GM21423 (cell line): Measurements from ENCODE around the gene TAX1BP3.
A peak's percentile ranks its signal among the peaks of the same experiment; 100 is the strongest.
"Not testable (repeated sequence)": the region's sequence is repeated elsewhere in the genome, so short reads cannot be mapped to it uniquely, and the experiment has no call there.

Source experiments
- ATAC-seq: cut with Tn5 transposase; IDR thresholded peaks from one replicate; pipeline ENCODE4 v1.9.1; 2021; ENCODE audit warnings: mild to moderate bottlenecking, moderate library complexity; ENCODE audit not compliant: unreplicated experiment

Gene TAX1BP3

GRCh38 chr17:3668279-3669084 is at the start of gene TAX1BP3, which contains the start of gene EMC6:
TSS of gene TAX1BP3 (minus strand) at chr17:3668578. CDS start at chr17:3668526, 52 bp downstream.
TSS of gene EMC6 (plus strand) at chr17:3668812. CDS start at chr17:3669147, 335 bp downstream.
- peak; percentile 89 for ATAC-seq

GRCh38 chr17:3715296-3715695 is 46.9 kb upstream of the TAX1BP3 start:
- no peak for ATAC-seq

GRCh38 chr17:3712811-3713463 is 44.6 kb upstream of the TAX1BP3 start:
- ATAC-seq = no peak

- peak; percentile 90 for ATAC-seq
Measured at GRCh38 chr17:3710951-3711383, 42.6 kb upstream of the TAX1BP3 start.

GRCh38 chr17:3708366-3708765 is 40.0 kb upstream of the TAX1BP3 start:
- no peak for ATAC-seq

- ATAC-seq = not testable (repeated sequence)
Measured at GRCh38 chr17:3705718-3705984, 37.3 kb upstream of the TAX1BP3 start.

GRCh38 chr17:3704931-3705717 is 36.7 kb upstream of the TAX1BP3 start:
- ATAC-seq = no peak

DNA sequence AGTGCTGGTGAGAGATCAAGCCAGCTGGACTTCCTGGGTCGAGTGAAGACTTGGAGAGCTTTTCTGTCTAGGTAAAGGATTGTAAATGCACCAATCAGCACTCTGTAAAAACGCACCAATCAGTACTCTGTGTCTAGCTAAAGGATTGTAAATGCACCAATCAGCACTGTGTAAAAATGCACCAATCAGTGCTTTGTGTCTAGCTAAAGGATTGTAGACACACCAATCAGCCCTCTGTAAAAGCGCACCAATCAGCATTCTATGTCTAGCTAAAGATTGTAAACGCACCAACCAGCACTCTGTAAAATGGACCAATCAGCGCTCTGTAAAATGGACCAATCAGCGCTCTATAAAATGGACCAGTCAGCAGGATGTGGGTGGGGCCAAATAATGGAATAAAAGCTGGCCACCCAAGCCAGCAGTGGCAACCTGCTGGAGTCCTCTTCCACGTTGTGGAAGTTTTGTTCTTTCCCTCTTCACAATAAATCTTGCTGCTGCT is 33.7 kb upstream of the TAX1BP3 start:
- ATAC-seq = not testable (repeated sequence)

- no peak for ATAC-seq
Measured at GRCh38 chr17:3699951-3700350, 31.6 kb upstream of the TAX1BP3 start.

DNA sequence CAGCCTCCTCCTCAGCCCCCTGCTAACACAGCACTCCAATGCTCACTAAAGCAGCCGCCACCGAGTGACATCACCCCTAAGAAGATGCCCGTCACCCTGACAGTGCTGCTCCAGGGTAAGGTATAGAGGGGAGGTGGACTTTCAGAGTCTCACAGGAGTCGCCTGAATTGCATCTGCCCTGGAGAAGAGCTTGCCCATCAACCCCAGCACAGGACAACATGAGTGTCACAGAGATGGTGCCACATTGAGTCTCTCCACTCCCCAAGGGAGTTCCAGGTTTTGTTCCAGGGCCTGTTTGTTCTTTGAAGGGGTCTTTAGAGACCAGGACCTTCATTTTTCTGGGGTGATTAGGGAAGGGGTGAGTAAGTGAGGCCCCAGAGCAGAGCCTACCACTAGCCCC is 29.8 kb upstream of the TAX1BP3 start:
- ATAC-seq = no peak

- ATAC-seq = no peak
Measured at GRCh38 chr17:3697103-3697476, 28.7 kb upstream of the TAX1BP3 start.

DNA sequence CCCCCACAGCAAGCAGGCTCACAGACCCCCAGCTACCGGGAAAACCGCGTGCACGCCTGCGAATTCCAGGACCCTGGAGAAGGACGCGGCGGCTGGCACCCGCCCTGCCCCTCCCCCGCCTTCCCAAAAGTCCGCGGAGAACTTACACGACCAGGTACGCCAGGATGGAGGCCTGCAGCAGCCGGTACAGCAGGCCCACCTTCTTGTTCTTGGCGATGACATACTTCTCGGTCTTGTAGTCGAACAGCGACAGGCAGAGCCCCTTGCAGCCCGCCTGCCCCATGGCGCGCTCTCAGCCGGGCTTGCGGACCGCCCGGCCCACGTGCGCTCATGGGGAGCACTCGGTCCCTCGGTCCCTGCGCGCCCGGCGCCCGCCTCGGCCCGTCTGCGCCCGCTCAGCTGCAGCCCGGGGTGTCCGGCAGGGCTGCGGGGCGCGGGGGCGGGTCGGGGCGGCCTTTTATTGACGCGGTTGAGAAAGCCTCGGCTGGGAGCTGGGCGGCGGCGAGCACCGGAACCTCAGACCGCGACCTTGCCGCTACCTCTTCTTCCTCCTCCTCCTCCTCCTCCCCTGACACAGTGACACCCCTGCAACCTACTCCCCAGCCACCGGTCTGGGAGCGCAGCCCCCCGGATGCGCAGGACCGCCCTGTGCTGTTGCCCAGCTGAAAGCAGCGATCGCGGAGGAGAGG is 27.5 kb upstream of the TAX1BP3 start, which contains the start of gene P2RX5:
Gene P2RX5 (minus strand): TSS at position 433 of the 689 bp plus-strand sequence. CDS start 150 bp downstream, at position 283.
- ATAC-seq = no peak

DNA sequence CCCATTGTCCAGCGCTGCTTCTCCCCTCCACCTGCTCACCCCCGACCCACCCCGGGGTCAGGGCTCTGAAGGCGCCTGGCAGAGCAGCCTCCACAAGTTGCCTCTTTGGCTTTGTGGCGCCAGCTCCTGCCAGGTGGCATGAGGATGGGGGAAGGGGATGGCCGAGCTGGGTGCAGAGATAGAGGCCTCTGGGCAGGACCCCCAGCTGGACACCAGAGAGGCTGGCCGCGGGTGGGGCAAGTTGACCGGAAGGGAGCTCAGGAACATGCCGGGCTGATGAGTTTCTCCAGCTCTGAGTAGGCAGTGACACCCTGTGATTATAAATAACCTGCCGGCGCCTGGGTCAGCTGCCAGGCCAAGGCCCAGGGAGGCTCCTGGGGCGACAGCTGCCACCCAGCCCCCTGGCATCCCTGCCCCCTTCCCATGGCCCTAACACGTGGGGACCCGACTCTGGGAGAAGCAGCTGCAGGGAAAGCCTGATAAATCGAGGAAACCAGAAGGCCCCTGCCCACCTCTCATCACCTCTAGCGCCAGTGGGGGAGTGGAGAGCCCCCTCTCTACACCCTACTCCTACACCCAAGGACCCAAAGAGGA is 26.8 kb upstream of the TAX1BP3 start:
- no peak for ATAC-seq

- peak; percentile 56 for ATAC-seq
Measured at GRCh38 chr17:3693829-3694231, 25.5 kb upstream of the TAX1BP3 start.

DNA sequence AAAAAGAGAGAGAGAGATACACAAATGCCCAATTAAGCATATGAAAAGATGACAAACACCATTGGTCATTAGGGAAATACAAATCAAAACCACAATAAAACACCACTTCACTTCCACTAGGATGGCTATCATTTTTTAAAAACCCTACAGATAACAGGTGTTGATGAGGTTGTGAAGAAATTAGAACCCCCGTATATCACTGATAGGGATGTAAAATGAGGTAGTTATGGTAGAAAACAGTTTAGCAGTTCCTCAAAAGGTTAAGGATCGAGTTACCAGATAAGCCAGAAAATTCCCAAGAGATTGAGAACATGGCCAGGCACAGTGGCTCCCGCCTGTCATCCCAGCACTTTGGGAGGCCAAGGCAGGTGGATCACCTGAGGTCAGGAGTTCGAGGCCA is 24.8 kb upstream of the TAX1BP3 start:
- no peak for ATAC-seq

GRCh38 chr17:3692346-3692745 is 24.0 kb upstream of the TAX1BP3 start:
- no peak for ATAC-seq

DNA sequence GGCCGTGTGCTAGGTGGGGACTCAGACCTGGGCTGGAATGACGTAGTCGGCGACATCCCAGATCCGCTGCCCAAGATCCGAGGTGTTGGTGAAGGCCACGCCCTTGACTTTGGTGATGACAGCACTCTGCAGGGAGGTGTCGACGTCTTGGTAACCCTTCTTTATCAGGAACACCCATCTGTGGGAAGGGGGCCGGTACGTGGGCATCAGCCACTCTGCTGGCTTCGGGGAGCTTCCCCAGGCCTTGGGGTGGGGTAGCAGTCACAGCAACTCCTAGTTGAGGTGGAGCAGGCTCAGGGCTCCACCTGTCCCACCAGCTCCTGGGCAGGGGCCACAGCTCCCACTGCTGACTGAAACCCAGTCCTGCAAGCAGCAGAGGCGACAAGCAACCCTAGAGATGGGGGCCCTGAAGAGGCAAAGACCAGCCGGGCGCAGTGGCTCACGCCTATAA is 23.3 kb upstream of the TAX1BP3 start:
- no peak for ATAC-seq

DNA sequence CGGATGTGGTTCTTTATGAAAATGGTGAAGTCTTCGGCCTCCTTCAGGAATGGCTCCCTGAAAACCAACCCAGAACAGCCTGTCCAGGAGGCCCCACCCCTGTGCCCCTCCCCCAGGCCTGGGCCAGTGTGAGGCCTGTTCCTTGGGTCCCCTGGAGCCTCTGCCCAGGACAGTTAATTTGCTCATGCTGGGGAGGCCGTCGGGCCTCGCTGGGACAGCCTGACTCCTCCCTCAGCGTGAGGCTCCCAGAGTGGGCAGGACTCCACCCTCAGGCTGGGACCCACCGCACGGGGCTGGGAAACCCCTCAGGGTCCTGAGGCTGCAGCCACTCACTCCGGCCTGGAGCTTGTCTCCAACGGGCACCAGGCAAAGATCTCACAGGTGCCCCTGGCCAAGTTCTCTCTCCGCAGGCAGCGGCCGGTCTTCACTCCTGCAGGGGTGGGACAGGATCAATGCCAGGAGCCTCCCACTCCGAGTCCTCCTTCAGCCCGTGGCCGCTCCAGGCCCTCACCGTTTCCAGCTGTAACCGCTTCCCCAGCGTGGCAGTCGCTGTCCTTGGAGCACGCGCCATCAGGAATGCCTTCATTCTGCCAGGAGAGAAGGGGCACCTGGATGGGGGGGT is 21.8 kb upstream of the TAX1BP3 start:
- ATAC-seq = no peak

GRCh38 chr17:3689262-3690093 is 21.1 kb upstream of the TAX1BP3 start:
- ATAC-seq = no peak
